Endothelial cell (in vitro differentiated cells): ENCODE results near the gene MPC1L. TPM values are rescaled to one million over a fixed set of nuclear protein-coding genes. Genes with fewer than 3 reads are reported as not detected.

Source experiments
- DNase-seq: peaks from one replicate; pipeline ENCODE4 v3.0.0; 2021; ENCODE audit warnings: low spot score
- H3K27ac Mint-ChIP-seq: one replicate; pipeline ENCODE4 v1.8.0; 2021; ENCODE audit warnings: mixed read lengths, inconsistent platforms; ENCODE audit not compliant: unreplicated experiment
- H3K27me3 Mint-ChIP-seq: one replicate; pipeline ENCODE4 v1.8.0; 2021; ENCODE audit warnings: mild to moderate bottlenecking, moderate library complexity, mixed read lengths, inconsistent platforms; ENCODE audit not compliant: unreplicated experiment
- H3K36me3 Mint-ChIP-seq: one replicate; pipeline ENCODE4 v1.8.0; 2021; ENCODE audit warnings: mild to moderate bottlenecking, low read depth, mixed read lengths, inconsistent platforms; ENCODE audit not compliant: unreplicated experiment
- H3K4me1 Mint-ChIP-seq: one replicate; pipeline ENCODE4 v1.8.0; 2021; ENCODE audit warnings: mild to moderate bottlenecking, mixed read lengths, inconsistent platforms; ENCODE audit not compliant: unreplicated experiment
- H3K4me3 Mint-ChIP-seq: one replicate; pipeline ENCODE4 v1.8.0; 2021; ENCODE audit warnings: mild to moderate bottlenecking, mixed read lengths, inconsistent platforms; ENCODE audit not compliant: unreplicated experiment
- H3K9me3 Mint-ChIP-seq: one replicate; pipeline ENCODE4 v1.8.0; 2021; ENCODE audit warnings: mixed read lengths, inconsistent platforms; ENCODE audit not compliant: unreplicated experiment
- total RNA-seq: library from RNA; stranded (reverse); fragmentation: NEBNext Ultra II Directional; extraction: Animal tissue kit (Norgen Biotek cat#: 25700); gene quantifications from one replicate; pipeline ENCODE4 v1.2.1, GENCODE V29; 2021; ENCODE audit not compliant: unreplicated experiment
- TF ChIP-seq, protein P1 (sequence below): fragments of 200-600 bp; sonication (generic); IDR thresholded peaks from one replicate; pipeline ENCODE4 v1.5.0; 2021; ENCODE audit warnings: antibody characterized with exemption; ENCODE audit not compliant: unreplicated experiment

The MPC1L gene
- total RNA-seq, 1 donor from 2014 or later, result not detected

DNA sequence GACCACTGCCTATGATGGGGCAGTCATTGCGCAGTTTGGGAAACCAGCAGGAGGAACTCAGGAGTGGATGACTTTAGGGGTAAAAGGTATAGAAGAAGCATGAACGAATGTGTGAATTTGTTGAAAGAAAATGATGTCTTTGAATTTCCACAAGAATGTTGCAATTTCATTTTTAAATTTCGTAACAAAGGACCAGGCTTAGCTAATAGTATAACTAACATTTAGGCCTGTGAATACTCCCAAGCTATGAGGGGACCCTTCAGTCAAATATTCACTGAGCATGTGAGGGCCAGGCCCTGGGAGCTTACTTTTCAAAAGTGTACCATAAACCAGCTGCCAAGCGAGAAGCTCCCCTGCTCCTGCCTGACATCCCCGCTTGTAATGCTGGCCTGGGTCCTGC is 5.3 kb downstream of the MPC1L start:
- H3K36me3 Mint-ChIP-seq, result peaks cover 18% of the 10 kb centered on the region
- no peaks in the 10 kb centered on the region for H3K9me3 Mint-ChIP-seq
- H3K27ac Mint-ChIP-seq, result no peak overlapping the region
- TF ChIP-seq, protein P1, sequence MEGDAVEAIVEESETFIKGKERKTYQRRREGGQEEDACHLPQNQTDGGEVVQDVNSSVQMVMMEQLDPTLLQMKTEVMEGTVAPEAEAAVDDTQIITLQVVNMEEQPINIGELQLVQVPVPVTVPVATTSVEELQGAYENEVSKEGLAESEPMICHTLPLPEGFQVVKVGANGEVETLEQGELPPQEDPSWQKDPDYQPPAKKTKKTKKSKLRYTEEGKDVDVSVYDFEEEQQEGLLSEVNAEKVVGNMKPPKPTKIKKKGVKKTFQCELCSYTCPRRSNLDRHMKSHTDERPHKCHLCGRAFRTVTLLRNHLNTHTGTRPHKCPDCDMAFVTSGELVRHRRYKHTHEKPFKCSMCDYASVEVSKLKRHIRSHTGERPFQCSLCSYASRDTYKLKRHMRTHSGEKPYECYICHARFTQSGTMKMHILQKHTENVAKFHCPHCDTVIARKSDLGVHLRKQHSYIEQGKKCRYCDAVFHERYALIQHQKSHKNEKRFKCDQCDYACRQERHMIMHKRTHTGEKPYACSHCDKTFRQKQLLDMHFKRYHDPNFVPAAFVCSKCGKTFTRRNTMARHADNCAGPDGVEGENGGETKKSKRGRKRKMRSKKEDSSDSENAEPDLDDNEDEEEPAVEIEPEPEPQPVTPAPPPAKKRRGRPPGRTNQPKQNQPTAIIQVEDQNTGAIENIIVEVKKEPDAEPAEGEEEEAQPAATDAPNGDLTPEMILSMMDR, result no peak
- DNase-seq, result no peak
- no peaks in the 10 kb centered on the region for H3K27me3 Mint-ChIP-seq
- no peaks in the 10 kb centered on the region for H3K4me1 Mint-ChIP-seq
- no peak overlapping the region for H3K4me3 Mint-ChIP-seq

DNA sequence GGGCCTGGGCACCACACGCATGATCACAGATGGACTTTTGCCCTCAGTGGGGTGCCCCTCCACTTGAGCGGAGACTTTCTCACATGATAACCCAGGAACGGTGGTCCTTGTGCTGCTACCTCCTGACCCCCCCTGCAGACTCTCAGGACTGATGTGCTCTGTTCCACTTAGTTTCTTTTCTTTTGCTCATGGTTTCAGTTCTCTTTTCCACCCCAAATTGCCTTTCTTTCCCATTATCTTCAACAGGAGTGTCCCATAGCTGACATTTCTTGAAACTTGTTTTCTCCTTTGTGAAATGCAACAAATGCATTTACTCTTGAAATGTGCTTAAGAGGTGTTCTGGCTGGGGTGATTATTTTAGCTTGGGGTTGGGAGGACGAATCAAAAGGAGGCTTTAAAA is 9.0 kb downstream of the MPC1L start:
- H3K4me3 Mint-ChIP-seq, result no peak overlapping the region
- no peaks in the 10 kb centered on the region for H3K4me1 Mint-ChIP-seq
- H3K27ac Mint-ChIP-seq, result no peak overlapping the region
- H3K9me3 Mint-ChIP-seq, result no peaks in the 10 kb centered on the region
- DNase-seq, result no peak
- TF ChIP-seq, protein P1, result no peak
- H3K36me3 Mint-ChIP-seq, result peaks cover 40% of the 10 kb centered on the region
- H3K27me3 Mint-ChIP-seq, result no peaks in the 10 kb centered on the region

DNA sequence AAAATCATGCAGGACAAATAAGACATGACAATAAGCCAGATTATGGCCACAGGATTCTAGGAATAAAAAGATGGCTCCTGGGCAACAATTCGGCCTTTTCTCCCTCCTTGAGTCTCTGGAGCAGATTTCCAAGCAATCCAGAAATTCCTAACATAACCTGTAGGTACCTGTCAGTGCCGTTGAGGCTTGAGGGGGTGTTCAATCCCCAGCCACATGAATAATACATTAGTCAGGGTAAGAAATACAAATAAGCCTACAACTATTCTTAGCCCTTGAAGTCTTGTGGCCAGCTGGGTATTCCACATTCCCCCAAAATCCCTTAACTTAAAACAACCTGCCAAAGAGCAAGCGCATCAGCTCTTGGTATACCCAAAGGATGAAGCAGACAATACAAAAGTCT is 14.5 kb downstream of the MPC1L start:
- Mint-ChIP-seq H3K4me3 (no peak overlapping the region), H3K4me1 (peaks cover 3% of the 10 kb centered on the region), H3K9me3 (no peaks in the 10 kb centered on the region), H3K27me3 (no peaks in the 10 kb centered on the region), H3K36me3 (peaks cover 36% of the 10 kb centered on the region), H3K27ac (no peak overlapping the region)
- TF ChIP-seq, protein P1, result no peak
- no peak for DNase-seq

DNA sequence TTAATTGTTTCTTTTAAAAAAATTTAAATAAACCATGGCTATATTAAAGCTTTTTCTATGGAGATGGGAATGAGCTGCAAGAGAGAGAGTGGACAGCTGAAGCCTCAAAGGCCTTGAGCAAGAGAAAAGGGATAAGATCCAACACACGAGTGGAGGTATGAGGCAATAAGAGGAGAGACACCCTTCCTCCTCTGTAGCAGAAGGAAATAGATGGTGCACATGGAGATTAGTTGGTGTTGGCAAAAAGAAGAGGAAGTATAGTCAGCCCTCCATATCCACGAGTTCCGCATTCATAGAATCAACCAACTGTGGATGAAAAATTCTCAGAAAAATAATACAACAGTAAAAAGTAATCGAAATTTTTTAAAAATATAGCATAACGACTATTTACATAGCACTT is 20.9 kb downstream of the MPC1L start:
- Mint-ChIP-seq H3K4me3 (peak overlapping the region; percentile 16), H3K27me3 (peaks cover 3% of the 10 kb centered on the region), H3K9me3 (no peaks in the 10 kb centered on the region), H3K4me1 (peaks cover 17% of the 10 kb centered on the region), H3K27ac (no peak overlapping the region), H3K36me3 (peaks cover 13% of the 10 kb centered on the region)
- TF ChIP-seq, protein P1, result no peak
- DNase-seq, result no peak

DNA sequence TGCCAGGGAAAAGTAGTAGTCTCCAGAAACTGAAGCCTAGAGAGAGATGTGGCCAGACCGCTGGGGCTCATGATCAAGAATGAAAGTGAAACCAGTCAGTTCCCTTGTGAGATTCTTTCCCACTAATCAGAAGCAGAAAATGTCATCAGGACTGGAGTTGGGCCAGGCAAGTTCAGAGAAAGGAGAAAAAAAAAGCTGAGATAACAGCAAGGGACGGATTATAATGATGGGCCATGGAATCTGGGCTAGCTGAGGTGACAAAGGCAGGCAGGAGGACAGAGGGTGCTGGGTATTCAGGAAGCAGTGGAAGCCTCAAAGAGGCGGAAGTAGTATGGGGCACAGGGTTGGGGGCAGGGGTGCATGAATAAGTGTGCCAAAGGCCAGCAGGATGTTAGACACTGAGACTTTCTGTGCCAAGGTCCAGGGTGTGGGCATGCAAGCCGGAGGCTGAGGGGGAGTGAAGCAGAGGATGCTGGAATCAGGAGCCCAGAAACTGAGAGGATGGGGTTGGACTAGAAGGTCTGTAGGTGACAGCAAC is 21.7 kb downstream of the MPC1L start:
- no peak for DNase-seq
- H3K27ac Mint-ChIP-seq, result peak overlapping the region; percentile 67
- H3K9me3 Mint-ChIP-seq, result no peaks in the 10 kb centered on the region
- TF ChIP-seq, protein P1, result no peak
- H3K4me3 Mint-ChIP-seq, result peak overlapping the region; percentile 85
- H3K36me3 Mint-ChIP-seq, result peaks cover 13% of the 10 kb centered on the region
- peaks cover 3% of the 10 kb centered on the region for H3K27me3 Mint-ChIP-seq
- H3K4me1 Mint-ChIP-seq, result peaks cover 17% of the 10 kb centered on the region
